ENCODE results near the gene TSPAN16. TPM values are rescaled to one million over a fixed set of nuclear protein-coding genes. Genes with fewer than 3 reads are reported as not detected.

Gene TSPAN16
- total RNA-seq, 2 experiments from 2014 or later = not detected

GRCh38 chr19:11356074-11356397 is 60.1 kb downstream of the TSPAN16 start:
- intact Hi-C loops (cut with micrococcal nuclease) = no loop called here
- peaks cover 8% of the 10 kb centered on the region for H3K4me1 Mint-ChIP-seq (ENCODE audit: low read depth)
- no peaks in the 10 kb centered on the region for H3K9me3 Mint-ChIP-seq
- peaks cover 10% of the 10 kb centered on the region for H3K27me3 Mint-ChIP-seq
- CTCF ChIA-PET = no interaction called here
- ATAC-seq = no peak
- TF ChIP-seq CTCF (IDR thresholded peaks at IDR 0.05) = no peak
- POLR2A ChIA-PET = no interaction called here
- no peaks in the 10 kb centered on the region for H3K36me3 Mint-ChIP-seq (ENCODE audit: low read depth)
- no peak overlapping the region for H3K27ac Mint-ChIP-seq
- no peak for DNase-seq
- peak overlapping the region; percentile 39 for H3K4me3 Mint-ChIP-seq

DNA sequence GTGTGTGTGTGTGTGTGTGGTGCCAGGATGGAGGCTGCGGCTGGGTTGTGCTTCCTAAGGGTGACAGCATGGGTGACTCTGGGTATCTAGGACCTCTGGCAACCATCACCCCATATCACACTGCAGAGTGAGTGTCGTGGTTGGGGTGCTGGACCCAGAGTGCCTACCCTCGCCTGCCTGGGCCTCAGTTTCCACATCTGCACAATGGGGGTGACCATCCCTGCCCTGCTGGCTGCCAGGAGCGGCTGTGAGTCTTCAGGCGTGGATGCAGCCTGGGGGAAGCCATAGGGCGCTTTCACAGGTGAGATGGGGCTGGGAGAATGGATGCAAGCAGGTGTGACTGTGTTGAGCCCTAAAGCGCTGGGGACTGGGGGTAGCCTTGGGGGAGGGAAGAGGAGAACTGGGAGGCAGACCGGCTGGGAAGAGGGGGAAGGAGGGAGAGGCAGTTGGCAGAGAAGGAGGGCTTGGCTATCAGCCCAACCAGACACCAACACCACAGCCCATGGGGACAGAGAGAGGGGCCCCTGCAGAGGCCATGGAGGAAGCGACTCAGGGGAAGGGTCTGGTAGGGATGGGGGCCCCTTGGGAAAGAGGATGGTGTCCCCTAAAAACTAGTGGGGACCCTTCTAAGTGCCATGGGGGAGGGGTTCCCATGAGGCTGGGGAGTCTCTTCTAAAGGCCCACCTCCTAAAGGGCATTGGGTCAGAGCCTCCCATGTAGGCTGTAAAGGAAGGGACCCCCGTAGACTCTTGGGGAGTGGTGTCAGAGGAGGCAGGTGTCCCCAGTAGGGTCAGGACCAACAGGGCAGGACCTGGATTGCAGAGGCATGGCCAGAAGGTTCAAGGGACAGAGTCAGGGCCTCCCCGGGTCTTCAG is 61.0 kb downstream of the TSPAN16 start:
- Mint-ChIP-seq H3K4me3 (no peak overlapping the region), H3K9me3 (no peaks in the 10 kb centered on the region), H3K36me3 (ENCODE audit: low read depth) (no peaks in the 10 kb centered on the region), H3K27me3 (peaks cover 10% of the 10 kb centered on the region), H3K4me1 (ENCODE audit: low read depth) (peaks cover 8% of the 10 kb centered on the region), H3K27ac (no peak overlapping the region)
- POLR2A ChIA-PET = no interaction called here
- CTCF ChIA-PET = no interaction called here
- DNase-seq (no peak), ATAC-seq (no peak)
- no peak for TF ChIP-seq CTCF (IDR thresholded peaks at IDR 0.05)
- intact Hi-C loops (cut with micrococcal nuclease) = no loop called here

DNA sequence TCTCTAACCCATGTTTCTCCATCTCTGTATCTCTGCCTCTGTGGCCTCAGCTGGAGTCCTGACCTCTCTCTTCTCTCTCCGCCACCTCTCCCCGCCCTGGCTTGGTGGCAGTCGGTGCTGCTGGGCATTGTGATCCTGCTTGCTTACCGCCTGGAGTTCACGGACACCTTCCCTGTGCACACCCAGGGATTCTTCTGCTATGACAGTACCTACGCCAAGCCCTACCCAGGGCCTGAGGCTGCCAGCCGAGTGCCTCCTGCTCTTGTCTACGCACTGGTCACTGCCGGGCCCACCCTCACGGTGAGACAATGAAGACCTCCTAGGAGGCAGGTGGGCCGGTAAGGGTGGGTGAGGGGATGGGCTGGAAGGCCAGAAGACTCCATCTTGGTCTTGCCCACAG is 63.5 kb downstream of the TSPAN16 start:
- POLR2A ChIA-PET = no interaction called here
- H3K27me3 Mint-ChIP-seq = peaks cover 10% of the 10 kb centered on the region
- TF ChIP-seq CTCF (IDR thresholded peaks at IDR 0.05) = no peak

GRCh38 chr19:11361037-11361770 is 65.2 kb downstream of the TSPAN16 start:
- Mint-ChIP-seq H3K9me3 (no peaks in the 10 kb centered on the region), H3K36me3 (ENCODE audit: low read depth) (no peaks in the 10 kb centered on the region), H3K27ac (no peak overlapping the region), H3K4me3 (no peak overlapping the region), H3K27me3 (peaks cover 4% of the 10 kb centered on the region), H3K4me1 (ENCODE audit: low read depth) (peaks cover 2% of the 10 kb centered on the region)
- TF ChIP-seq CTCF (IDR thresholded peaks at IDR 0.05) = no peak
- intact Hi-C loops (cut with micrococcal nuclease) = no loop called here
- POLR2A ChIA-PET = interaction anchor here (1.7 kb wide), 1 partner anchor 13 kb away, joined by 5 read pairs; the partner anchor contains the start of gene SWSAP1
- CTCF ChIA-PET = no interaction called here
- DNase-seq = no peak
- ATAC-seq = no peak

More for the DNA sequence above, 63.5 kb downstream of the TSPAN16 start:
- CTCF ChIA-PET = no interaction called here
- no peak overlapping the region for H3K4me3 Mint-ChIP-seq
- intact Hi-C loops (cut with micrococcal nuclease) = no loop called here
- DNase-seq (no peak), ATAC-seq (no peak)
- H3K9me3 Mint-ChIP-seq = no peaks in the 10 kb centered on the region
- no peak overlapping the region for H3K27ac Mint-ChIP-seq
- H3K4me1 Mint-ChIP-seq (ENCODE audit: low read depth) = peaks cover 8% of the 10 kb centered on the region
- no peaks in the 10 kb centered on the region for H3K36me3 Mint-ChIP-seq (ENCODE audit: low read depth)

All from activated CD8-positive, alpha-beta T cell treated with anti-CD3 and anti-CD28 coated beads for 36 hours (primary cell).